Fibroblast of lung (primary cell): ENCODE data around the gene PID1. TPM values are rescaled to one million over a fixed set of nuclear protein-coding genes. Genes with fewer than 3 reads are reported as not detected.

Experiments
- DNase-seq, 2 donors: peaks; one replicate each; pipeline versions ENCODE4 v3.0.0 to v3.0.0-alpha.2; 2010; ENCODE audit warnings: low read depth in 2 of 2
- H2AFZ ChIP-seq: 2 replicates; pipeline ENCODE4 v1.5.1; 2012; ENCODE audit warnings: low read length, control low read depth, inconsistent platforms
- H3K27ac ChIP-seq: 2 replicates; pipeline ENCODE4 v1.5.1; 2011; ENCODE audit warnings: low read length, control low read depth; ENCODE audit not compliant: insufficient read depth
- H3K27me3 ChIP-seq: 2 replicates; pipeline ENCODE4 v1.5.1; 2011; ENCODE audit warnings: mild to moderate bottlenecking, low read length; ENCODE audit not compliant: control insufficient read depth, insufficient read depth
- H3K36me3 ChIP-seq: 2 replicates; pipeline ENCODE4 v1.5.1; 2011; ENCODE audit warnings: low read length; ENCODE audit not compliant: control insufficient read depth, insufficient read depth
- H3K4me1 ChIP-seq: 2 replicates; pipeline ENCODE4 v1.5.1; 2011; ENCODE audit warnings: low read length; ENCODE audit not compliant: control insufficient read depth, insufficient read depth; ENCODE audit errors: extremely low read depth
- H3K4me2 ChIP-seq: 2 replicates; pipeline ENCODE4 v1.5.1; 2011; ENCODE audit warnings: low read length, control low read depth; ENCODE audit not compliant: insufficient read depth; ENCODE audit errors: extremely low read depth
- H3K4me3 ChIP-seq, 4 experiments: fragments of 200-600 bp in 1 of 4; sonication (generic) in 1 of 4; replicated peaks in 1 of 4; 2 replicates each; pipeline ENCODE4 v1.5.1; 2011 to 2016; ENCODE audit warnings: low read length in 4 of 4, low read depth in 3 of 4, mild to moderate bottlenecking in 3 of 4, control low read depth in 2 of 4, inconsistent platforms in 1 of 4, mixed read lengths in 1 of 4; ENCODE audit not compliant: insufficient read depth in 1 of 4; ENCODE audit errors: control extremely low read depth in 1 of 4
- H3K79me2 ChIP-seq: 2 replicates; pipeline ENCODE4 v1.5.1; 2012; ENCODE audit warnings: mild to moderate bottlenecking, low read length, inconsistent platforms; ENCODE audit not compliant: control insufficient read depth, insufficient read depth
- H3K9ac ChIP-seq: 2 replicates; pipeline ENCODE4 v1.5.1; 2011; ENCODE audit warnings: mild to moderate bottlenecking, low read length, control low read depth; ENCODE audit not compliant: insufficient read depth
- H3K9me3 ChIP-seq: 2 replicates; pipeline ENCODE4 v1.5.1; 2012; ENCODE audit warnings: low read depth, low read length; ENCODE audit not compliant: control insufficient read depth, insufficient read depth
- H4K20me1 ChIP-seq: 2 replicates; pipeline ENCODE4 v1.5.1; 2011; ENCODE audit warnings: low read length; ENCODE audit not compliant: control insufficient read depth, insufficient read depth; ENCODE audit errors: extremely low read depth
- CTCF ChIP-seq, 2 donors: IDR thresholded peaks in 1 of 2; conservative IDR thresholded peaks in 1 of 2; 1 replicate in 1 of 2; 2 replicates in 1 of 2; pipeline ENCODE4 v1.5.1; 2011 to 2012; ENCODE audit warnings: low read length in 2 of 2, control low read depth in 1 of 2, inconsistent platforms in 1 of 2, low read depth in 1 of 2, mild to moderate bottlenecking in 1 of 2
- EZH2 ChIP-seq: IDR thresholded peaks from 2 replicates; pipeline ENCODE4 v1.5.1; 2012; ENCODE audit warnings: low read length, control low read depth, mild to moderate bottlenecking; ENCODE audit errors: missing control alignments
- polyA plus RNA-seq, 2 donors: library from polyadenylated mRNA; depleted of rRNA in 1 of 2; stranded (reverse) in 1 of 2; unstranded in 1 of 2; fragments of >200 nt; gene quantifications; 2 replicates each; pipeline ENCODE4 v1.2.1, GENCODE V29; 2011 to 2012; ENCODE audit warnings: missing spikeins in 1 of 2
- total RNA-seq: library from RNA; depleted of rRNA; stranded (reverse); fragments of >200 nt; gene quantifications from 2 replicates; pipeline ENCODE4 v1.2.1, GENCODE V29; 2014

PID1 gene
- total and polyA plus RNA-seq, 2 donors (not counting 1 experiment from before 2014, with no cell fraction given) = 15.7 to 29.6 TPM

GRCh38 chr2:229230256-229230655 is 40.8 kb downstream of the PID1 start:
- Histone ChIP-seq H3K4me1 (no peaks in the 10 kb centered on the region), H3K27me3 (no peaks in the 10 kb centered on the region), H3K36me3 (no peaks in the 10 kb centered on the region), H3K4me2 (no peak overlapping the region), H3K4me3 (no peak overlapping the region), H3K9me3 (no peaks in the 10 kb centered on the region), H2AFZ (no peak overlapping the region), H3K79me2 (peaks cover 1% of the 10 kb centered on the region), H3K27ac (no peak overlapping the region), H4K20me1 (no peaks in the 10 kb centered on the region), H3K9ac (no peak overlapping the region)
- TF ChIP-seq CTCF (conservative IDR thresholded peaks at IDR 0.05 in 1 of 2, IDR thresholded peaks at IDR 0.05 in 1 of 2; ENCODE audit: low read depth in 1 of 2, low read length in 2 of 2) = no peak
- no peak for TF ChIP-seq EZH2
- DNase-seq = peak in 1 of 2 donors; percentile 23

DNA sequence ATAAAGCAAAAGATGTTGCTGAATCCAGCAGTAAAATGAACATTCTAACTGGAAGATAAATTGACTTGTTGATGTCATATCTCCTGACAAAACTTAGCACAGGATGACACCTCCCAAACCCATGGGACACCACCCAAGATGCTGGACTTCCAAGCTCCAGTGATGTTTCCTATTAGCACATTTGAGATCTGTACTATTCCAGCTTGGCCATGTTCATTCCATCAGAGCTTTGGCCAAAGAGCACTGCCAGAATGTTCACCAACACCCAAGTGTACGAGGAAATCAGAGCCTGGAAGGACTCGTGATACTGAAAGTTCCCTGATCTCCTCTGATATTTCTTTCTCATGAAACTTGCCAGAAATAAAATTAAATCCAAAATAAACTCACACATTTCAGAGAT is 44.7 kb downstream of the PID1 start:
- TF ChIP-seq CTCF (conservative IDR thresholded peaks at IDR 0.05 in 1 of 2, IDR thresholded peaks at IDR 0.05 in 1 of 2; ENCODE audit: low read depth in 1 of 2, low read length in 2 of 2) (no peak), EZH2 (no peak)
- Histone ChIP-seq H2AFZ (no peak overlapping the region), H3K4me1 (no peaks in the 10 kb centered on the region), H3K27me3 (no peaks in the 10 kb centered on the region), H3K36me3 (no peaks in the 10 kb centered on the region), H3K4me3 (no peak overlapping the region), H3K9ac (no peak overlapping the region), H3K27ac (no peak overlapping the region), H3K9me3 (no peaks in the 10 kb centered on the region), H3K79me2 (peaks cover 1% of the 10 kb centered on the region), H4K20me1 (no peaks in the 10 kb centered on the region), H3K4me2 (no peak overlapping the region)
- no peak for DNase-seq

DNA sequence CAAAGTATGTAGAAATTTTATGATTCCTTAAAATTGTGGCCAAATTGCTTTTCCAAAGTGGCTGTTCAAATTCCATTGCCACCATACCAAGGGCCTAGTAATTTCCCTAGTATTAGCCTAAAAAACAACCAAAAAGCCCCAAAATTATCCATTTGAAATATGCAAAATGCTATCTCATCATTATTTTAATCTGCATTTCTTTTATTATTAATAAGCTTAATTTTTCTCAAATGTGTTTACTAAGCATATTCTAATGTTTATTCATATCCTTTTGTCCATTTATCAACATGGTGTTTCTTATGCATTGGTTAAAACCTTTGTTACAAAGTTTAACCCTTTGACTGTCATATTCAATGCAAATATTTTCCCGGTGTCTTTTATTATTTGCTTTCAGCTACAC is 48.0 kb downstream of the PID1 start:
- H3K9me3 ChIP-seq = no peaks in the 10 kb centered on the region
- H3K4me2 ChIP-seq = no peak overlapping the region
- no peak overlapping the region for H3K4me3 ChIP-seq
- TF ChIP-seq EZH2 (no peak), CTCF (conservative IDR thresholded peaks at IDR 0.05 in 1 of 2, IDR thresholded peaks at IDR 0.05 in 1 of 2; ENCODE audit: low read depth in 1 of 2, low read length in 2 of 2) (no peak)
- H3K36me3 ChIP-seq = no peaks in the 10 kb centered on the region
- H4K20me1 ChIP-seq = no peaks in the 10 kb centered on the region
- no peak overlapping the region for H3K27ac ChIP-seq
- no peak overlapping the region for H3K9ac ChIP-seq
- H3K79me2 ChIP-seq = peaks cover 1% of the 10 kb centered on the region
- H2AFZ ChIP-seq = no peak overlapping the region
- no peaks in the 10 kb centered on the region for H3K27me3 ChIP-seq
- H3K4me1 ChIP-seq = no peaks in the 10 kb centered on the region
- DNase-seq = no peak
